TTC549 (cell line): ENCODE measurements around the gene CATSPERE.
A peak's percentile ranks its signal among the peaks of the same experiment; 100 is the strongest.
"Not testable (repeated sequence)": the region's sequence is repeated elsewhere in the genome, so short reads cannot be mapped to it uniquely, and the experiment has no call there.

Experiments used
- FAIRE-seq: peaks from 2 replicates; lab custom pipeline; 2012; peaks lifted over from hg19 to GRCh38; lab: Jason Lieb, UNC

CATSPERE gene

GRCh38 chr1:244552336-244552735 is 91.3 kb downstream of the CATSPERE start:
- no peak for FAIRE-seq

GRCh38 chr1:244556263-244556662 is 95.2 kb downstream of the CATSPERE start:
- FAIRE-seq: peak; percentile 84

- no peak for FAIRE-seq
Measured at GRCh38 chr1:244557565-244557964, 96.5 kb downstream of the CATSPERE start.

GRCh38 chr1:244559561-244559960 is 98.5 kb downstream of the CATSPERE start:
- FAIRE-seq: peak; percentile 81

GRCh38 chr1:244562877-244563276 is 101.8 kb downstream of the CATSPERE start:
- not testable (repeated sequence) for FAIRE-seq

GRCh38 chr1:244573768-244574167 is 112.7 kb downstream of the CATSPERE start:
- no peak for FAIRE-seq

GRCh38 chr1:244576259-244576892 is 115.3 kb downstream of the CATSPERE start:
- FAIRE-seq: no peak

GRCh38 chr1:244578205-244578604 is 117.1 kb downstream of the CATSPERE start:
- not testable (repeated sequence) for FAIRE-seq

GRCh38 chr1:244583358-244583982 is 122.4 kb downstream of the CATSPERE start:
- FAIRE-seq: no peak

- no peak for FAIRE-seq
Measured at GRCh38 chr1:244585867-244586266, 124.8 kb downstream of the CATSPERE start.

- no peak for FAIRE-seq
Measured at GRCh38 chr1:244590670-244591069, 129.6 kb downstream of the CATSPERE start.

GRCh38 chr1:244598611-244599010 is 137.5 kb downstream of the CATSPERE start:
- no peak for FAIRE-seq

GRCh38 chr1:244599937-244600350 is 138.9 kb downstream of the CATSPERE start:
- FAIRE-seq: no peak

- no peak for FAIRE-seq
Measured at GRCh38 chr1:244601336-244601735, 140.3 kb downstream of the CATSPERE start.

- peak; percentile 99 for FAIRE-seq
Measured at GRCh38 chr1:244603498-244603897, 142.4 kb downstream of the CATSPERE start.

- no peak for FAIRE-seq
Measured at GRCh38 chr1:244605835-244606370, 144.8 kb downstream of the CATSPERE start.

- FAIRE-seq: no peak
Measured at GRCh38 chr1:244614113-244614836, 153.2 kb downstream of the CATSPERE start.

GRCh38 chr1:244614879-244615278 is 153.8 kb downstream of the CATSPERE start:
- no peak for FAIRE-seq

- no peak for FAIRE-seq
Measured at GRCh38 chr1:244615301-244615700, 154.2 kb downstream of the CATSPERE start.

GRCh38 chr1:244626709-244627108 is 165.6 kb downstream of the CATSPERE start:
- FAIRE-seq: no peak

GRCh38 chr1:244628789-244629188 is 167.7 kb downstream of the CATSPERE start:
- no peak for FAIRE-seq

- FAIRE-seq: no peak
Measured at GRCh38 chr1:244633140-244633539, 172.1 kb downstream of the CATSPERE start.

GRCh38 chr1:244634546-244634945 is 173.5 kb downstream of the CATSPERE start:
- no peak for FAIRE-seq
